NCI-H748 (cell line): ENCODE results near the gene WIPF1.
A peak's percentile ranks its signal among the peaks of the same experiment; 100 is the strongest.

Experiments
- DNase-seq: peaks from one replicate; lab custom pipeline; 2025; ENCODE audit not compliant: unreplicated experiment; lab: John Stamatoyannopoulos, UW

WIPF1 gene

GRCh38 chr2:174595891-174596397, 1.7 kb downstream of the WIPF1 start:
- no peak for DNase-seq

- no peak for DNase-seq
Observed at GRCh38 chr2:174595116-174595809, 2.3 kb downstream of the WIPF1 start.

GRCh38 chr2:174594456-174594855, 3.1 kb downstream of the WIPF1 start:
- DNase-seq = no peak

GRCh38 chr2:174593574-174594203, 3.9 kb downstream of the WIPF1 start:
- DNase-seq = peak; percentile 32

GRCh38 chr2:174593041-174593440, 4.6 kb downstream of the WIPF1 start:
- DNase-seq = no peak

GRCh38 chr2:174591740-174592139, 5.9 kb downstream of the WIPF1 start:
- no peak for DNase-seq

GRCh38 chr2:174590928-174591648, 6.5 kb downstream of the WIPF1 start:
- no peak for DNase-seq

GRCh38 chr2:174590346-174590745, 7.3 kb downstream of the WIPF1 start:
- DNase-seq = no peak

GRCh38 chr2:174589334-174589733, 8.3 kb downstream of the WIPF1 start:
- DNase-seq = no peak

GRCh38 chr2:174588463-174588862, 9.1 kb downstream of the WIPF1 start:
- DNase-seq = no peak

- no peak for DNase-seq
Observed at GRCh38 chr2:174587579-174587978, 10.0 kb downstream of the WIPF1 start.

- DNase-seq = no peak
Observed at GRCh38 chr2:174586418-174587295, 10.9 kb downstream of the WIPF1 start.

GRCh38 chr2:174585657-174586252, 11.8 kb downstream of the WIPF1 start:
- DNase-seq = no peak

- peak; percentile 23 for DNase-seq
Observed at GRCh38 chr2:174585146-174585545, 12.5 kb downstream of the WIPF1 start.

GRCh38 chr2:174581491-174581890, 16.1 kb downstream of the WIPF1 start:
- DNase-seq = no peak

- no peak for DNase-seq
Observed at GRCh38 chr2:174580951-174581350, 16.7 kb downstream of the WIPF1 start.

- DNase-seq = no peak
Observed at GRCh38 chr2:174577967-174578589, 19.5 kb downstream of the WIPF1 start.

- no peak for DNase-seq
Observed at GRCh38 chr2:174575124-174575776, 22.4 kb downstream of the WIPF1 start.

GRCh38 chr2:174574657-174575056, 22.9 kb downstream of the WIPF1 start:
- peak; percentile 53 for DNase-seq
